GM06990 (cell line): ENCODE data around the gene AP5M1.

Experiments used
- DNase-seq: peaks from one replicate; pipeline ENCODE4 v3.0.0-alpha.2; 2011; ENCODE audit not compliant: insufficient read length; ENCODE audit errors: extremely low read depth
- H3K27me3 ChIP-seq: replicated peaks from 2 replicates; pipeline ENCODE4 v1.6.0; 2011; ENCODE audit warnings: low read length; ENCODE audit not compliant: control insufficient read depth, insufficient read depth
- H3K36me3 ChIP-seq: 2 replicates; pipeline ENCODE4 v1.5.1; 2011; ENCODE audit warnings: low read length; ENCODE audit not compliant: control insufficient read depth, insufficient read depth
- H3K4me3 ChIP-seq: replicated peaks from 2 replicates; pipeline ENCODE4 v1.5.1; 2011; ENCODE audit warnings: low read depth, mild to moderate bottlenecking, control low read depth, low read length
- CTCF ChIP-seq: IDR thresholded peaks from 2 replicates; pipeline ENCODE4 v1.5.1; 2011; ENCODE audit warnings: low read length, control low read depth, mild to moderate bottlenecking, inconsistent platforms; ENCODE audit not compliant: insufficient read depth, poor library complexity, severe bottlenecking

The AP5M1 gene

GRCh38 chr14:57275023-57275664, 6.4 kb downstream of the AP5M1 start:
- Histone ChIP-seq H3K4me3 (no peak overlapping the region), H3K27me3 (no peaks in the 10 kb centered on the region), H3K36me3 (peaks cover 2% of the 10 kb centered on the region)
- DNase-seq = no peak
- TF ChIP-seq CTCF = no peak

GRCh38 chr14:57277062-57277461, 8.3 kb downstream of the AP5M1 start:
- TF ChIP-seq CTCF = no peak
- H3K4me3 ChIP-seq = no peak overlapping the region
- peaks cover 7% of the 10 kb centered on the region for H3K36me3 ChIP-seq
- no peaks in the 10 kb centered on the region for H3K27me3 ChIP-seq
- DNase-seq = no peak

GRCh38 chr14:57287745-57288144, 19.0 kb downstream of the AP5M1 start:
- Histone ChIP-seq H3K36me3 (peaks cover 5% of the 10 kb centered on the region), H3K4me3 (no peak overlapping the region), H3K27me3 (no peaks in the 10 kb centered on the region)
- no peak for DNase-seq
- TF ChIP-seq CTCF = no peak

- Histone ChIP-seq H3K36me3 (peaks cover 2% of the 10 kb centered on the region; the same call in 1 of the 2 replicates), H3K27me3 (no peaks in the 10 kb centered on the region), H3K4me3 (no peak overlapping the region)
- TF ChIP-seq CTCF = no peak
- DNase-seq = no peak
These were observed 22.0 kb downstream of the AP5M1 start for GRCh38 chr14:57290751-57291150.

GRCh38 chr14:57291692-57292647, 23.2 kb downstream of the AP5M1 start:
- H3K36me3 ChIP-seq = peaks cover 2% of the 10 kb centered on the region; the same call in 1 of the 2 replicates
- H3K27me3 ChIP-seq = no peaks in the 10 kb centered on the region
- no peak for DNase-seq
- no peak overlapping the region for H3K4me3 ChIP-seq
- no peak for TF ChIP-seq CTCF
